ENCODE results near the gene GFRA1. TPM values are rescaled to one million over a fixed set of nuclear protein-coding genes. Genes with fewer than 3 reads are reported as not detected.

GFRA1 gene
- total RNA-seq, 2 experiments from 2014 or later, result not detected

DNA sequence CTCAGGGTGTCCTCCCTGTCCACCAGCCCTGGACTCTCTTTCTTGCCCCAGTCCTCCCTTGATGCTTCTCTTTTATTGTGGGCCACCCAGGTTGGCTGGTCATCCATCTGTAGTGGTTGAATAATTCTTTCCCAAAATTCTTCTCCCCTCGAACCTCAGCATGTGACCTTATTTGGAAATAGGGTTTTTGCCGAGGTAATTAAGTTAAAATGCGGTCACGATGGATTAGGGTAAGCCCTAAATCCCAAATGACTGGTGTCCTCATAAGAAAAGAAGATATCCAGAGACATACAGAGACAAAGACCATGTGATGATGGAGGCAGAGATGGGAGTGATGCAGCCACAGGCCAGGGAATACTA, 74.3 kb downstream of the GFRA1 start:
- peaks cover 5 to 8% of the 10 kb centered on the region in 2 experiments for H3K9me3 ChIP-seq (ENCODE audit: control insufficient read depth in 1 of 2, insufficient read depth in 1 of 2, low read length in 2 of 2)
- Mint-ChIP-seq H3K27ac (no peak overlapping the region), H3K4me1 (ENCODE audit: low read depth) (no peaks in the 10 kb centered on the region), H3K4me3 (no peak overlapping the region), H3K36me3 (ENCODE audit: low read depth) (no peaks in the 10 kb centered on the region), H3K27me3 (peaks cover 3% of the 10 kb centered on the region), H3K9me3 (peaks cover 7% of the 10 kb centered on the region)
- TF ChIP-seq, protein P1, sequence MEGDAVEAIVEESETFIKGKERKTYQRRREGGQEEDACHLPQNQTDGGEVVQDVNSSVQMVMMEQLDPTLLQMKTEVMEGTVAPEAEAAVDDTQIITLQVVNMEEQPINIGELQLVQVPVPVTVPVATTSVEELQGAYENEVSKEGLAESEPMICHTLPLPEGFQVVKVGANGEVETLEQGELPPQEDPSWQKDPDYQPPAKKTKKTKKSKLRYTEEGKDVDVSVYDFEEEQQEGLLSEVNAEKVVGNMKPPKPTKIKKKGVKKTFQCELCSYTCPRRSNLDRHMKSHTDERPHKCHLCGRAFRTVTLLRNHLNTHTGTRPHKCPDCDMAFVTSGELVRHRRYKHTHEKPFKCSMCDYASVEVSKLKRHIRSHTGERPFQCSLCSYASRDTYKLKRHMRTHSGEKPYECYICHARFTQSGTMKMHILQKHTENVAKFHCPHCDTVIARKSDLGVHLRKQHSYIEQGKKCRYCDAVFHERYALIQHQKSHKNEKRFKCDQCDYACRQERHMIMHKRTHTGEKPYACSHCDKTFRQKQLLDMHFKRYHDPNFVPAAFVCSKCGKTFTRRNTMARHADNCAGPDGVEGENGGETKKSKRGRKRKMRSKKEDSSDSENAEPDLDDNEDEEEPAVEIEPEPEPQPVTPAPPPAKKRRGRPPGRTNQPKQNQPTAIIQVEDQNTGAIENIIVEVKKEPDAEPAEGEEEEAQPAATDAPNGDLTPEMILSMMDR (IDR thresholded peaks at IDR 0.05), result no peak
- ChIA-PET CTCF (no interaction called here), POLR2A (no interaction called here)
- H3K4me1 ChIP-seq (ENCODE audit: insufficient read depth, low read length), result no peaks in the 10 kb centered on the region
- no peak overlapping the region for H3K4me3 ChIP-seq (ENCODE audit: low read length)
- DNase-seq (no peak), ATAC-seq (ENCODE audit: poor library complexity) (no peak)
- no peaks in the 10 kb centered on the region for H3K36me3 ChIP-seq (ENCODE audit: insufficient read depth, low read length)
- no peaks in the 10 kb centered on the region for H3K27me3 ChIP-seq (ENCODE audit: control insufficient read depth in 1 of 2, insufficient read depth in 2 of 2, low read length in 2 of 2)
- intact Hi-C loops (cut with DNase I, micrococcal nuclease), result no loop called here
- no peak overlapping the region for H3K27ac ChIP-seq (ENCODE audit: low read depth in 1 of 2, low read length in 2 of 2)

DNA sequence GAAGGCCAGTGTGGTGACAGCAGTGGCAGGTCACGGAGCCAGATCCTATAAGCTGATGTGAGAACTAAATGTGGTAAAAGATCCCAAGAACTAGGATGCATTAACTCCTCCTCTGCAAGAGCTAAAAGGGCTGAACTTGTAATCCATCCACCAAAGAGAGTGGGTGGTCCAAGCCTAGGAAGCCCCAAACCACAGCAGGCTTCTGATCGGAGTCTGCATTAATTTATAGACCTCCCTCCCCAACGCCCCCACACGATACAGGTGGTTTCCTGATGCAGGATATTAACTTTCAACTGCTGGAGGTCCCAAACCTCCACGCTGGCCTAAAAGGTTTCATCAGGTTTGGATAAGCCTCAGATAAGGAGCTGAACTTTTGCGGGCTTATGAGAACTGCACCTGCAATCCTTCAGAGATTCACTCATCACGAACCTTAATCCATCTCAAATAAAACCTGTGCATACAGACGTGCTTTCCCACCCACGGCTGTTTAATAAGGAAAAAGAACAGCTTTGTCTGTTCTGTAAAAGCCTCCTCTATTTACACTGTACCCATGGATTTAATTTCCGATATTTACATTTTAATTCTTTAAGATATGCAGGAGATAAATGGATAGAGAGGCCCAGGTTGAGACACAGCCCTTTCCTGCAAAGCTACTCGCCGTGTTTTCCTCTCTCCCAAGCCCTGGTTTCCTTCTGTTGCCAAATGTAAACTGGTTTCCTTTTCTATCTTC, 74.9 kb downstream of the GFRA1 start:
- ATAC-seq (ENCODE audit: poor library complexity), result no peak

DNA sequence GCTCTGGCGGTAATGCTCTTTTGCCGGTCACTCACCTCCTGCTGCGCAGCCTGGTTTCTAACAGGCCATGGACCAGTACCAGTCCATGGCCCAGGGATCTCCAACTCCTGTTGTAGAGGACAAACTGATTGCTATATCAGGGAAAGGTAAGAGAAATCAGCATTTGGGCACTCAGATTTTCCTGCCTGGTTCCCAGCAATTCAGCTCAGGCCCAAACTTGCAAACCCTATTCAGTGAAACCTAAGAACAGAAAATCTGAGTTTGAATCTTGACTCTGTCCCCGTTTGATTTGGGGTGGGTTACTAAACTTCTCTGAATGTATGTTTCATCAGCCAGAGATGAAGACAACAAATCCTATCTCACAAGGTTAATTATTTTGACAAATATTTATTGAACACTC, 77.4 kb downstream of the GFRA1 start:
- peaks cover 5% of the 10 kb centered on the region for H3K9me3 Mint-ChIP-seq
- no peaks in the 10 kb centered on the region for H3K4me1 ChIP-seq (ENCODE audit: insufficient read depth, low read length)
- H3K4me3 Mint-ChIP-seq, result no peak overlapping the region
- ATAC-seq (ENCODE audit: poor library complexity) (no peak), DNase-seq (no peak)
- no peaks in the 10 kb centered on the region for H3K27me3 Mint-ChIP-seq
- TF ChIP-seq, protein P1 (IDR thresholded peaks at IDR 0.05), result no peak
- no peak overlapping the region for H3K4me3 ChIP-seq (ENCODE audit: low read length)
- no peaks in the 10 kb centered on the region for H3K27me3 ChIP-seq (ENCODE audit: control insufficient read depth in 1 of 2, insufficient read depth in 2 of 2, low read length in 2 of 2)
- H3K27ac ChIP-seq (ENCODE audit: low read depth in 1 of 2, low read length in 2 of 2), result no peak overlapping the region
- H3K36me3 Mint-ChIP-seq (ENCODE audit: low read depth), result no peaks in the 10 kb centered on the region
- no peaks in the 10 kb centered on the region for H3K36me3 ChIP-seq (ENCODE audit: insufficient read depth, low read length)
- ChIA-PET CTCF (no interaction called here), POLR2A (no interaction called here)
- intact Hi-C loops (cut with DNase I, micrococcal nuclease), result no loop called here
- peaks cover 7 to 8% of the 10 kb centered on the region in 2 experiments for H3K9me3 ChIP-seq (ENCODE audit: control insufficient read depth in 1 of 2, insufficient read depth in 1 of 2, low read length in 2 of 2)
- no peak overlapping the region for H3K27ac Mint-ChIP-seq
- H3K4me1 Mint-ChIP-seq (ENCODE audit: low read depth), result no peaks in the 10 kb centered on the region

More for the DNA sequence above, 74.9 kb downstream of the GFRA1 start:
- Mint-ChIP-seq H3K4me3 (no peak overlapping the region), H3K27me3 (peaks cover 3% of the 10 kb centered on the region), H3K9me3 (peaks cover 7% of the 10 kb centered on the region), H3K36me3 (ENCODE audit: low read depth) (no peaks in the 10 kb centered on the region), H3K4me1 (ENCODE audit: low read depth) (no peaks in the 10 kb centered on the region), H3K27ac (no peak overlapping the region)
- Histone ChIP-seq H3K4me3 (ENCODE audit: low read length) (no peak overlapping the region), H3K36me3 (ENCODE audit: insufficient read depth, low read length) (no peaks in the 10 kb centered on the region), H3K27ac (ENCODE audit: low read depth in 1 of 2, low read length in 2 of 2) (no peak overlapping the region), H3K9me3 (ENCODE audit: control insufficient read depth in 1 of 2, insufficient read depth in 1 of 2, low read length in 2 of 2) (peaks cover 7 to 8% of the 10 kb centered on the region in 2 experiments), H3K4me1 (ENCODE audit: insufficient read depth, low read length) (no peaks in the 10 kb centered on the region), H3K27me3 (ENCODE audit: control insufficient read depth in 1 of 2, insufficient read depth in 2 of 2, low read length in 2 of 2) (no peaks in the 10 kb centered on the region)
- intact Hi-C loops (cut with DNase I, micrococcal nuclease), result no loop called here
- CTCF ChIA-PET, result no interaction called here
- TF ChIP-seq, protein P1 (IDR thresholded peaks at IDR 0.05), result no peak
- no peak for DNase-seq
- POLR2A ChIA-PET, result no interaction called here
